Trophoblast cell (in vitro differentiated cells and primary cell): ENCODE results near the gene RTP5.
"Not testable (repeated sequence)": the region's sequence is repeated elsewhere in the genome, so short reads cannot be mapped to it uniquely, and the experiment has no call there.

Experiments used
- DNase-seq, 2 donors: peaks; one replicate each; pipeline ENCODE4 v3.0.0-alpha.2; 2016
- H2AFZ ChIP-seq: 2 replicates; pipeline ENCODE4 v1.6.1; 2013; ENCODE audit warnings: low read length, moderate library complexity, mild to moderate bottlenecking; ENCODE audit not compliant: insufficient read depth, poor library complexity
- H2AK5ac ChIP-seq: 2 replicates; pipeline ENCODE4 v1.6.1; 2013; ENCODE audit warnings: mild to moderate bottlenecking, low read length
- H2BK120ac ChIP-seq: 2 replicates; pipeline ENCODE4 v1.6.1; 2013; ENCODE audit warnings: low read length, mild to moderate bottlenecking, moderate library complexity; ENCODE audit not compliant: insufficient read depth, poor library complexity
- H2BK12ac ChIP-seq: 2 replicates; pipeline ENCODE4 v1.6.1; 2013; ENCODE audit warnings: mild to moderate bottlenecking, low read length, moderate library complexity
- H2BK5ac ChIP-seq: 2 replicates; pipeline ENCODE4 v1.6.1; 2013; ENCODE audit warnings: low read length, low read depth, moderate library complexity, mild to moderate bottlenecking; ENCODE audit not compliant: poor library complexity
- H3K14ac ChIP-seq: 2 replicates; pipeline ENCODE4 v1.6.1; 2013; ENCODE audit warnings: mild to moderate bottlenecking, low read length
- H3K18ac ChIP-seq: 2 replicates; pipeline ENCODE4 v1.6.1; 2013; ENCODE audit warnings: mild to moderate bottlenecking, low read length
- H3K23ac ChIP-seq: 2 replicates; pipeline ENCODE4 v1.6.1; 2013; ENCODE audit warnings: low read length
- H3K27ac ChIP-seq: 2 replicates; pipeline ENCODE4 v1.5.1; 2013; ENCODE audit warnings: low read depth, mild to moderate bottlenecking, inconsistent platforms, low read length, moderate library complexity
- H3K27me3 ChIP-seq: 2 replicates; pipeline ENCODE4 v1.6.1; 2013; ENCODE audit warnings: inconsistent platforms, mild to moderate bottlenecking, low read length, moderate library complexity; ENCODE audit not compliant: insufficient read depth
- H3K36me3 ChIP-seq, 2 experiments: 1 replicate in 1 of 2; 2 replicates in 1 of 2; pipeline ENCODE4 v1.6.1; 2013; ENCODE audit warnings: low read length in 2 of 2, mild to moderate bottlenecking in 2 of 2, moderate library complexity in 1 of 2; ENCODE audit not compliant: insufficient read depth in 2 of 2, control insufficient read depth in 1 of 2
- H3K4ac ChIP-seq: 2 replicates; pipeline ENCODE4 v1.6.1; 2013; ENCODE audit warnings: low read depth, mild to moderate bottlenecking, low read length, moderate library complexity
- H3K4me1 ChIP-seq, 2 experiments: 1 replicate in 1 of 2; 2 replicates in 1 of 2; pipeline ENCODE4 v1.6.1; 2013; ENCODE audit warnings: low read length in 2 of 2, mild to moderate bottlenecking in 2 of 2, moderate library complexity in 1 of 2; ENCODE audit not compliant: insufficient read depth in 2 of 2, control insufficient read depth in 1 of 2
- H3K4me2 ChIP-seq: 2 replicates; pipeline ENCODE4 v1.6.1; 2013; ENCODE audit warnings: inconsistent platforms, mild to moderate bottlenecking, low read length, moderate library complexity
- H3K4me3 ChIP-seq: 2 replicates; pipeline ENCODE4 v1.5.1; 2013; ENCODE audit warnings: mild to moderate bottlenecking, low read depth, low read length, inconsistent platforms
- H3K79me1 ChIP-seq: one replicate; pipeline ENCODE4 v1.6.1; 2013; ENCODE audit warnings: low read length
- H3K79me2 ChIP-seq: 2 replicates; pipeline ENCODE4 v1.6.1; 2013; ENCODE audit warnings: low read length, mild to moderate bottlenecking; ENCODE audit not compliant: control insufficient read depth, insufficient read depth, poor library complexity
- H3K9ac ChIP-seq: 2 replicates; pipeline ENCODE4 v1.6.1; 2013; ENCODE audit warnings: mild to moderate bottlenecking, low read length
- H3K9me3 ChIP-seq: 2 replicates; pipeline ENCODE4 v1.6.1; 2013; ENCODE audit warnings: low read depth, mild to moderate bottlenecking, control low read depth, inconsistent platforms, low read length; ENCODE audit not compliant: insufficient read depth
- H4K12ac ChIP-seq: 2 replicates; pipeline ENCODE4 v1.6.1; 2013; ENCODE audit warnings: low read depth, mild to moderate bottlenecking, low read length, moderate library complexity
- H4K8ac ChIP-seq: 2 replicates; pipeline ENCODE4 v1.6.1; 2013; ENCODE audit warnings: low read depth, mild to moderate bottlenecking, low read length, moderate library complexity
- H4K91ac ChIP-seq: one replicate; pipeline ENCODE4 v1.6.1; 2013; ENCODE audit warnings: low read depth, mild to moderate bottlenecking, low read length, moderate library complexity
- WGBS: extraction: QIAGEN DNeasy Blood & Tissue Kit; methylation state at CpG from one replicate; pipeline ENCODE4 v1.1.7; 2013; ENCODE audit warnings: missing lambda C conversion rate; ENCODE audit not compliant: insufficient read length, insufficient coverage; ENCODE audit errors: extremely low coverage; 5-methylcytosine and 5-hydroxymethylcytosine counted together

RTP5 gene

GRCh38 chr2:241833756-241834526 lies 35.6 kb upstream of the RTP5 start:
- H3K23ac ChIP-seq, H4K8ac ChIP-seq, H4K91ac ChIP-seq, H3K4ac ChIP-seq, H3K27ac ChIP-seq, H4K12ac ChIP-seq, H3K14ac ChIP-seq, H2AFZ ChIP-seq, H3K4me2 ChIP-seq, H3K9me3 ChIP-seq, H3K36me3 ChIP-seq, H3K79me2 ChIP-seq, H2BK12ac ChIP-seq, H3K4me1 ChIP-seq, H2AK5ac ChIP-seq, H3K79me1 ChIP-seq, H3K9ac ChIP-seq, H2BK5ac ChIP-seq, H3K18ac ChIP-seq, H3K27me3 ChIP-seq, H3K4me3 ChIP-seq, DNase-seq, H2BK120ac ChIP-seq: not testable (repeated sequence)
- no CpG with 5 or more reads among the region's 28 CpGs for WGBS

GRCh38 chr2:241834527-241835210 lies 34.9 kb upstream of the RTP5 start:
- no peaks in the 10 kb centered on the region for H3K9me3 ChIP-seq
- H3K79me2 ChIP-seq: no peaks in the 10 kb centered on the region
- H4K12ac ChIP-seq: no peak overlapping the region
- no peak for DNase-seq
- no peaks in the 10 kb centered on the region for H3K79me1 ChIP-seq
- H2AK5ac ChIP-seq: no peak overlapping the region
- no peaks in the 10 kb centered on the region for H3K4me1 ChIP-seq
- H3K23ac ChIP-seq: no peak overlapping the region
- no peak overlapping the region for H4K8ac ChIP-seq
- no peak overlapping the region for H2AFZ ChIP-seq
- H2BK5ac ChIP-seq: no peak overlapping the region
- H2BK120ac ChIP-seq: no peak overlapping the region
- H4K91ac ChIP-seq: no peak overlapping the region
- H3K27me3 ChIP-seq: no peaks in the 10 kb centered on the region
- H3K18ac ChIP-seq: no peak overlapping the region
- no peaks in the 10 kb centered on the region for H3K36me3 ChIP-seq
- H3K27ac ChIP-seq: no peak overlapping the region
- no peak overlapping the region for H2BK12ac ChIP-seq
- no peak overlapping the region for H3K4me3 ChIP-seq
- no peak overlapping the region for H3K9ac ChIP-seq
- no CpG with 5 or more reads among the region's 10 CpGs for WGBS
- no peak overlapping the region for H3K14ac ChIP-seq
- H3K4me2 ChIP-seq: no peak overlapping the region
- H3K4ac ChIP-seq: no peak overlapping the region

DNA sequence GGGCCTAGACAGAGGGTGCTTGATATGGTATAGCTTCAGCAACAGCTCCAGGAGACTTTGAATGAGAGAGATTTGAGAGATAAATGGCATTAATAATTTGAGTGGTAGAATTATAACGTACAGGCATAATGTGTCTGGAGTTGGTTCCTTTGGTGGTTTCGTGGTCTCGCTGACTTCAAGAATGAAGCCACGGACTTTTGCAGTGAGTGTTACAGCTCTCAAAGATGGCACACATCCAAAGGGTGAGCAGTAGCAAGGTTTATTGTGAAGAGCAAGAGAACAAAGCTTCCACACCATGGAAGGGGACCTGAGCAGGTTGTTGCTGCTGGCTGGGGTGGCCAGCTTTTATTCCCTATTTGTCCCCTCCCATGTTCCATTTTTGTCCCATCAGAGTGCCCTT lies 33.9 kb upstream of the RTP5 start:
- H3K23ac ChIP-seq: no peak overlapping the region
- no peak overlapping the region for H2AK5ac ChIP-seq
- no peak overlapping the region for H2AFZ ChIP-seq
- no peak overlapping the region for H3K14ac ChIP-seq
- no peaks in the 10 kb centered on the region for H3K4me1 ChIP-seq
- H3K4ac ChIP-seq: no peak overlapping the region
- no peaks in the 10 kb centered on the region for H3K36me3 ChIP-seq
- H3K27me3 ChIP-seq: no peaks in the 10 kb centered on the region
- H3K4me2 ChIP-seq: no peak overlapping the region
- no peak overlapping the region for H4K91ac ChIP-seq
- no peaks in the 10 kb centered on the region for H3K79me1 ChIP-seq
- no peak for DNase-seq
- no peak overlapping the region for H3K18ac ChIP-seq
- no peak overlapping the region for H2BK12ac ChIP-seq
- 100% methylated on average over 1 of the region's 4 CpGs for WGBS
- H4K8ac ChIP-seq: no peak overlapping the region
- H3K9ac ChIP-seq: no peak overlapping the region
- no peaks in the 10 kb centered on the region for H3K9me3 ChIP-seq
- H3K4me3 ChIP-seq: no peak overlapping the region
- H4K12ac ChIP-seq: no peak overlapping the region
- no peak overlapping the region for H3K27ac ChIP-seq
- H3K79me2 ChIP-seq: no peaks in the 10 kb centered on the region
- no peak overlapping the region for H2BK120ac ChIP-seq
- no peak overlapping the region for H2BK5ac ChIP-seq

DNA sequence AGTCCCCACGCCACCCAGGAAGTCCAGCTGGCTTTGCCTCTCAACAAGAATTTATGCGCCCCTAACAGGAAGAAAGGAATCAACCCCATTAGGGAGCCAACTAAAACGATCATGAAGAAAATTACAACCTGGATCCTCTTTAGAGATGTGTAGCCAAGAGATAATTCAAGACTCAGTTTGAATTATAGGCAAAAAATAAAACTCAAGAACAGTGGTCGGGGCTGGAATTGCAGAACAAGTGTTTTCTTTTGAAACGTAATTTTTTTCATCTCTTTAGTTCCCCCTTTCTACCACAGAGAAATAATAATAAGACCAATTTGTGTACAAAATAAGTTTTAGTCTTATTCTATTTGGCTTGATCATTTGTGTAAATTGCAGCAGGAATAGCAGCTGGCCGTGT lies 33.2 kb upstream of the RTP5 start:
- Histone ChIP-seq H3K18ac (no peak overlapping the region), H3K9me3 (no peaks in the 10 kb centered on the region), H4K12ac (no peak overlapping the region), H3K27ac (no peak overlapping the region), H4K8ac (no peak overlapping the region), H3K23ac (no peak overlapping the region), H2AFZ (no peak overlapping the region), H3K36me3 (no peaks in the 10 kb centered on the region), H3K27me3 (no peaks in the 10 kb centered on the region), H3K79me2 (no peaks in the 10 kb centered on the region), H4K91ac (no peak overlapping the region), H3K4me1 (no peaks in the 10 kb centered on the region), H3K79me1 (no peaks in the 10 kb centered on the region), H2BK12ac (no peak overlapping the region), H2BK120ac (no peak overlapping the region), H3K4me3 (no peak overlapping the region), H3K4ac (no peak overlapping the region), H2BK5ac (no peak overlapping the region), H3K14ac (no peak overlapping the region), H2AK5ac (no peak overlapping the region), H3K4me2 (no peak overlapping the region), H3K9ac (no peak overlapping the region)
- whole genome bisulfite sequencing: no CpG with 5 or more reads among the region's 6 CpGs
- DNase-seq: no peak
